Liver (tissue), 9 donors: ENCODE data around the gene FOXL2NB. TPM values are rescaled to one million over a fixed set of nuclear protein-coding genes. Genes with fewer than 3 reads are reported as not detected.

Source experiments
- DNase-seq: peaks from one replicate; pipeline ENCODE4 v3.0.0-alpha.2; 2017; ENCODE audit warnings: low spot score
- H3K27ac ChIP-seq, 2 donors: one replicate each; pipeline ENCODE4 v1.7.0; 2013; ENCODE audit warnings: inconsistent platforms in 2 of 2, low read length in 2 of 2, control low read depth in 1 of 2, low read depth in 1 of 2, mild to moderate bottlenecking in 1 of 2
- H3K27me3 ChIP-seq, 4 donors: one replicate each; pipeline versions ENCODE4 v1.6.1 to v1.7.0; 2013; ENCODE audit warnings: low read length in 3 of 4, inconsistent platforms in 1 of 4, mild to moderate bottlenecking in 1 of 4, moderate library complexity in 1 of 4; ENCODE audit not compliant: control insufficient read depth in 4 of 4, insufficient read depth in 4 of 4
- H3K36me3 ChIP-seq, 4 donors: one replicate each; pipeline versions ENCODE4 v1.6.1 to v1.7.0; 2013; ENCODE audit warnings: low read length in 3 of 4, mild to moderate bottlenecking in 3 of 4, low read depth in 1 of 4, moderate library complexity in 1 of 4; ENCODE audit not compliant: control insufficient read depth in 4 of 4, insufficient read depth in 3 of 4
- H3K4me1 ChIP-seq, 4 donors: one replicate each; pipeline versions ENCODE4 v1.6.1 to v1.7.0; 2013; ENCODE audit warnings: low read length in 3 of 4, mild to moderate bottlenecking in 3 of 4, moderate library complexity in 1 of 4; ENCODE audit not compliant: control insufficient read depth in 4 of 4, insufficient read depth in 4 of 4
- H3K4me3 ChIP-seq, 3 donors: one replicate each; pipeline versions ENCODE4 v1.6.1 to v1.7.0; 2013; ENCODE audit warnings: low read length in 3 of 3, control low read depth in 1 of 3, low read depth in 1 of 3, mild to moderate bottlenecking in 1 of 3
- H3K9ac ChIP-seq, 2 donors: one replicate each; pipeline ENCODE4 v1.7.0; 2013; ENCODE audit warnings: low read length in 2 of 2, mild to moderate bottlenecking in 2 of 2, moderate library complexity in 2 of 2, control low read depth in 1 of 2, low read depth in 1 of 2
- H3K9me3 ChIP-seq, 4 donors: one replicate each; pipeline versions ENCODE4 v1.6.1 to v1.7.0; 2013; ENCODE audit warnings: low read length in 3 of 4; ENCODE audit not compliant: control insufficient read depth in 4 of 4
- EGR1 ChIP-seq, 2 donors: IDR thresholded peaks; 2 replicates each; pipeline ENCODE4 v1.6.1; 2016 to 2018; ENCODE audit warnings: antibody characterized with exemption in 2 of 2, low read depth in 2 of 2
- FOXA1 ChIP-seq: IDR thresholded peaks from 2 replicates; pipeline ENCODE4 v1.6.1; 2016; ENCODE audit warnings: antibody characterized with exemption
- FOXA2 ChIP-seq: IDR thresholded peaks from 2 replicates; pipeline ENCODE4 v1.6.1; 2016; ENCODE audit warnings: antibody characterized with exemption
- JUND ChIP-seq, 2 donors: IDR thresholded peaks; 2 replicates each; pipeline ENCODE4 v1.6.1; 2016; ENCODE audit warnings: antibody characterized with exemption in 2 of 2
- NR2F2 ChIP-seq: IDR thresholded peaks from 2 replicates; pipeline ENCODE4 v1.6.1; 2016; ENCODE audit warnings: antibody characterized with exemption
- RAD21 ChIP-seq, 2 donors: IDR thresholded peaks; 2 replicates each; pipeline ENCODE4 v1.6.1; 2016; ENCODE audit warnings: antibody characterized with exemption in 2 of 2, mild to moderate bottlenecking in 2 of 2
- RXRA ChIP-seq, 2 donors: IDR thresholded peaks; 2 replicates each; pipeline ENCODE4 v1.6.1; 2017 to 2018; ENCODE audit warnings: antibody characterized with exemption in 2 of 2, mild to moderate bottlenecking in 1 of 2
- SP1 ChIP-seq: IDR thresholded peaks from 2 replicates; pipeline ENCODE4 v1.6.1; 2018; ENCODE audit warnings: antibody characterized with exemption, mild to moderate bottlenecking
- TAF1 ChIP-seq: conservative IDR thresholded peaks from 2 replicates; pipeline ENCODE4 v1.6.1; 2016; ENCODE audit warnings: antibody characterized with exemption, mild to moderate bottlenecking
- YY1 ChIP-seq: IDR thresholded peaks from 2 replicates; pipeline ENCODE4 v1.6.1; 2016; ENCODE audit warnings: antibody characterized with exemption, mild to moderate bottlenecking
- WGBS: extraction: QIAGEN DNeasy Blood & Tissue Kit; methylation state at CpG from one replicate; pipeline ENCODE4 v1.1.7; 2013; 5-methylcytosine and 5-hydroxymethylcytosine counted together
- polyA plus RNA-seq, 2 donors: library from polyadenylated mRNA; stranded (reverse) in 1 of 2; unstranded in 1 of 2; fragments of 200-250 nt in 1 of 2; fragments of >200 nt in 1 of 2; fragmentation: Nextera tagmentation in 1 of 2; extraction: Ambion mirVana in 1 of 2; gene quantifications; one replicate each; pipeline versions ENCODE4 v1.2.1 to v1.2.3, GENCODE V29; 2013 to 2015
- total RNA-seq, 2 donors: library from RNA; depleted of rRNA; stranded (reverse); fragments of >200 nt; gene quantifications; one replicate each; pipeline ENCODE4 v1.2.3, GENCODE V29; 2014
- TF ChIP-seq, protein P1 (sequence below): IDR thresholded peaks from 2 replicates; pipeline ENCODE4 v1.6.1; 2016; ENCODE audit warnings: antibody characterized with exemption, mild to moderate bottlenecking
- TF ChIP-seq, protein P2 (sequence below): IDR thresholded peaks from 2 replicates; pipeline ENCODE4 v1.6.1; 2016; ENCODE audit warnings: antibody characterized with exemption
- TF ChIP-seq, protein P3 (sequence below): IDR thresholded peaks from 2 replicates; pipeline ENCODE4 v1.6.1; 2016; ENCODE audit warnings: antibody characterized with exemption
- donor health status: healthy.
- donor health status: healthy.
- donor health status: healthy.
- donor health status: healthy.
- donor health status: healthy.

The FOXL2NB gene
- total and polyA plus RNA-seq, 4 donors: not detected

DNA sequence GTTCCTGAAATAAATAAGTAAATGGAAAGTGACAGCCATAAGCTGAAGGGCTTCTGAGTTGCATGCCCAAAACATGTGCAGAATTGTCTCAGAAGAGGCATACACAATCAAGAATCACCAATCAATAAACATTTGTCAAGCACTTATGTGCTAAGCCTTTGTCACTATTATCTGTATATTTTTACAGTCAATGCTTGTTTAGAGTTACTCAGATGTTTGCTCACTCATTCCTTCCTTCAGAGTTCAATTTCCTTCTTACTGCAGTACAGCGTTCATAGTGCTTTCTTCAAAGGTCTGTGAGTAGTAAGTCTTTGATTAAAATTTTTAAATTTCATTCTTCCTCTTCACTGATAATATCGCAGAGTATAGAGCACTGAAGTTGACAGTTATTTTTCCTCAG is 17.2 kb downstream of the FOXL2NB start:
- Histone ChIP-seq H3K36me3 (no peaks in the 10 kb centered on the region), H3K27ac (no peak overlapping the region), H3K27me3 (peaks cover 0 to 6% (median 4%) of the 10 kb centered on the region in 4 donors), H3K4me1 (peaks cover 0 to 3% (median 1%) of the 10 kb centered on the region in 4 donors), H3K9me3 (no peaks in the 10 kb centered on the region), H3K9ac (no peak overlapping the region), H3K4me3 (no peak overlapping the region)
- TF ChIP-seq JUND (IDR thresholded peaks at IDR 0.05): no peak
- no peak for TF ChIP-seq YY1
- TF ChIP-seq, protein P1, sequence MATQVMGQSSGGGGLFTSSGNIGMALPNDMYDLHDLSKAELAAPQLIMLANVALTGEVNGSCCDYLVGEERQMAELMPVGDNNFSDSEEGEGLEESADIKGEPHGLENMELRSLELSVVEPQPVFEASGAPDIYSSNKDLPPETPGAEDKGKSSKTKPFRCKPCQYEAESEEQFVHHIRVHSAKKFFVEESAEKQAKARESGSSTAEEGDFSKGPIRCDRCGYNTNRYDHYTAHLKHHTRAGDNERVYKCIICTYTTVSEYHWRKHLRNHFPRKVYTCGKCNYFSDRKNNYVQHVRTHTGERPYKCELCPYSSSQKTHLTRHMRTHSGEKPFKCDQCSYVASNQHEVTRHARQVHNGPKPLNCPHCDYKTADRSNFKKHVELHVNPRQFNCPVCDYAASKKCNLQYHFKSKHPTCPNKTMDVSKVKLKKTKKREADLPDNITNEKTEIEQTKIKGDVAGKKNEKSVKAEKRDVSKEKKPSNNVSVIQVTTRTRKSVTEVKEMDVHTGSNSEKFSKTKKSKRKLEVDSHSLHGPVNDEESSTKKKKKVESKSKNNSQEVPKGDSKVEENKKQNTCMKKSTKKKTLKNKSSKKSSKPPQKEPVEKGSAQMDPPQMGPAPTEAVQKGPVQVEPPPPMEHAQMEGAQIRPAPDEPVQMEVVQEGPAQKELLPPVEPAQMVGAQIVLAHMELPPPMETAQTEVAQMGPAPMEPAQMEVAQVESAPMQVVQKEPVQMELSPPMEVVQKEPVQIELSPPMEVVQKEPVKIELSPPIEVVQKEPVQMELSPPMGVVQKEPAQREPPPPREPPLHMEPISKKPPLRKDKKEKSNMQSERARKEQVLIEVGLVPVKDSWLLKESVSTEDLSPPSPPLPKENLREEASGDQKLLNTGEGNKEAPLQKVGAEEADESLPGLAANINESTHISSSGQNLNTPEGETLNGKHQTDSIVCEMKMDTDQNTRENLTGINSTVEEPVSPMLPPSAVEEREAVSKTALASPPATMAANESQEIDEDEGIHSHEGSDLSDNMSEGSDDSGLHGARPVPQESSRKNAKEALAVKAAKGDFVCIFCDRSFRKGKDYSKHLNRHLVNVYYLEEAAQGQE: no peak
- TF ChIP-seq TAF1: no peak
- TF ChIP-seq FOXA2: no peak
- 91% methylated on average over 2 of the region's 2 CpGs for whole genome bisulfite sequencing
- DNase-seq: no peak

DNA sequence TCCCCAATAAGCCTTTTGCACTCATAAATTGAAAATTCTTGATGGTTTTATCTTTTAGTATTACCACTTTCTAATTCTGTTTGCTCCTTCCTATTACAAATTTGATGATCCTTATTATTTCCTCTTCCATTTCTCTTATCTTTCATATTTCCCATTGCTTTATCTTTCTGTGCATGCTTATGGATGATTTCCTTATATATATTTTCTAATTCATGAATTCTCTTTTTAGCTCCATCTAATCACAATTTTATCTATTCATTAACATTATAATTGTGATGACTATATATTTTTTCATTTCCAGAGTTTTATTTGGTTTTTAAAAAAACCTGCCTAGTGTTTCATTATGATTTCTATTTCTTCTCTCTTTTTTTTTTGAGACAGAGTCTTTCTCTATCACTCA is 17.9 kb downstream of the FOXL2NB start:
- H3K9me3 ChIP-seq: no peaks in the 10 kb centered on the region
- H3K9ac ChIP-seq: no peak overlapping the region
- TF ChIP-seq FOXA2: no peak
- no peak for TF ChIP-seq YY1
- TF ChIP-seq RXRA (IDR thresholded peaks at IDR 0.05): no peak
- no peak for DNase-seq
- H3K27me3 ChIP-seq: peaks cover 0 to 6% (median 4%) of the 10 kb centered on the region in 4 donors
- H3K4me3 ChIP-seq: no peak overlapping the region
- peaks cover 0 to 3% (median 1%) of the 10 kb centered on the region in 4 donors for H3K4me1 ChIP-seq
- H3K36me3 ChIP-seq: no peaks in the 10 kb centered on the region
- no peak overlapping the region for H3K27ac ChIP-seq

DNA sequence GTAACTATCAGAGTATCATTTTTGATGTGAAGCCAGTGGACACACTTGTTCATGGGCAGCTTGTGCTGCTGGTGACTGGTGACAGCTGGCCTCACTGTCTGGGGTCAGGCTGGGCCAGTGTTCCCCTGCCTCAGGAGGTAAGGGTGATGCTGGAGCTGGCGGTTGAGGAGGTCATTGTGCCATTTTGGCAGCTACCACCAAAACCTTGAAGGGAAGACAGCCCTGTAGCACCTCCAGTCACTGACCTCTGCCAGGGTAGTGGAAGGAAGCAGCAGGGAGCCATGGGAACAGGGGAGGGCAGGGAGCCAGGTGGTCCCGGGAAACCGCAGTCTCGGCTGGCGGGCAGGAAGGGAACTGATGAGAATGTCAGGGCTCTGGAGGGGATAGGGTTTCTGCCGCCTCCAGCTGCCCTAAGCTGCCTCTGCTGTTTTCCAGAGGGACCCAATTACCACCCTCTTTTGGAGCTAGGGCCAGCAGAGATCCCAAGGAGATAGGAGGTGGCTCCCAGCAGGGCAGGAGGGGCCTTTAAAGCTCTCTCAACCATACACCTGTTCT is 24.8 kb downstream of the FOXL2NB start:
- TF ChIP-seq, protein P2, sequence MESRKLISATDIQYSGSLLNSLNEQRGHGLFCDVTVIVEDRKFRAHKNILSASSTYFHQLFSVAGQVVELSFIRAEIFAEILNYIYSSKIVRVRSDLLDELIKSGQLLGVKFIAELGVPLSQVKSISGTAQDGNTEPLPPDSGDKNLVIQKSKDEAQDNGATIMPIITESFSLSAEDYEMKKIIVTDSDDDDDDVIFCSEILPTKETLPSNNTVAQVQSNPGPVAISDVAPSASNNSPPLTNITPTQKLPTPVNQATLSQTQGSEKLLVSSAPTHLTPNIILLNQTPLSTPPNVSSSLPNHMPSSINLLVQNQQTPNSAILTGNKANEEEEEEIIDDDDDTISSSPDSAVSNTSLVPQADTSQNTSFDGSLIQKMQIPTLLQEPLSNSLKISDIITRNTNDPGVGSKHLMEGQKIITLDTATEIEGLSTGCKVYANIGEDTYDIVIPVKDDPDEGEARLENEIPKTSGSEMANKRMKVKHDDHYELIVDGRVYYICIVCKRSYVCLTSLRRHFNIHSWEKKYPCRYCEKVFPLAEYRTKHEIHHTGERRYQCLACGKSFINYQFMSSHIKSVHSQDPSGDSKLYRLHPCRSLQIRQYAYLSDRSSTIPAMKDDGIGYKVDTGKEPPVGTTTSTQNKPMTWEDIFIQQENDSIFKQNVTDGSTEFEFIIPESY: no peak
- H3K9me3 ChIP-seq: no peaks in the 10 kb centered on the region
- WGBS: 74% methylated on average over 6 of the region's 6 CpGs

DNA sequence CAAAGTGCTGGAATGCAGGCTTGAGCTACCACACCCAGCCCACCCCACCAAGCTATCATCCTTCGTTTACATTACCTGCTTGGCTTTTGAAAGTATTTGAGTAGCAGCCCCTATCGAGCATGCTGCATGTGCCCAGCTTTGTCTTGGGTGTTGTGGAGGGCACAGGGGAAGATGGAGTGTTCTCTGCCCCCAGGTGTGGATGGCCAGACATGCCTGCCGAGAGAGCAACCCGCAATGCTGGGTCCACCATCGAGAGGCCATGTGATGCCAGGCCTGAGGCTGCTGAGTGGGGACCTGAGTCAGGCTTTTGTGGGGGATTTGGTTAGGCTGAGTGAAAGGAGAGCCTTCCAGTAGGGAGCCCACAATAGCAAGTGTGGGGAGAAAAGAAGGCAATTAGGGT is 25.9 kb downstream of the FOXL2NB start:
- no peak for DNase-seq
- no peaks in the 10 kb centered on the region for H3K9me3 ChIP-seq
- TF ChIP-seq, protein P3, sequence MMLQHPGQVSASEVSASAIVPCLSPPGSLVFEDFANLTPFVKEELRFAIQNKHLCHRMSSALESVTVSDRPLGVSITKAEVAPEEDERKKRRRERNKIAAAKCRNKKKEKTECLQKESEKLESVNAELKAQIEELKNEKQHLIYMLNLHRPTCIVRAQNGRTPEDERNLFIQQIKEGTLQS: no peak
- TF ChIP-seq YY1: no peak
- no peak for TF ChIP-seq FOXA1
- no peak for TF ChIP-seq JUND (IDR thresholded peaks at IDR 0.05)
- no peak for TF ChIP-seq EGR1 (IDR thresholded peaks at IDR 0.05; ENCODE audit: low read depth in 2 of 2)
- TF ChIP-seq, protein P2: no peak
- TF ChIP-seq NR2F2: no peak
- TF ChIP-seq RAD21 (IDR thresholded peaks at IDR 0.05): no peak
- no peak for TF ChIP-seq SP1
- TF ChIP-seq RXRA (IDR thresholded peaks at IDR 0.05): no peak
- H3K4me3 ChIP-seq: no peak overlapping the region
- H3K27ac ChIP-seq: no peak overlapping the region
- no peak overlapping the region for H3K9ac ChIP-seq
- 92% methylated on average over 5 of the region's 5 CpGs for WGBS
- H3K36me3 ChIP-seq: no peaks in the 10 kb centered on the region
- H3K27me3 ChIP-seq: peaks cover 0 to 2% (median 0%) of the 10 kb centered on the region in 4 donors
- no peaks in the 10 kb centered on the region for H3K4me1 ChIP-seq

More for the DNA sequence above, 24.8 kb downstream of the FOXL2NB start:
- no peak overlapping the region for H3K27ac ChIP-seq
- no peak overlapping the region for H3K4me3 ChIP-seq
- H3K27me3 ChIP-seq: peaks cover 0 to 2% (median 0%) of the 10 kb centered on the region in 4 donors
- DNase-seq: no peak
- H3K9ac ChIP-seq: no peak overlapping the region
- H3K36me3 ChIP-seq: no peaks in the 10 kb centered on the region
- no peaks in the 10 kb centered on the region for H3K4me1 ChIP-seq
